ENCODE results near the gene CAPS.

The CAPS gene

GRCh38 chr19:5927441-5927821 lies 13.4 kb downstream of the CAPS start:
- H3K36me3 ChIP-seq (ENCODE audit: low read length), result 0 out of 2 replicates have a peak, but pooled peaks cover 5% of the 10 kb centered on the region
- H3K9me2 ChIP-seq (replicated peaks; ENCODE audit: insufficient read depth, low read length), result no peaks in the 10 kb centered on the region
- H3K4me2 ChIP-seq (ENCODE audit: low read depth, low read length, poor library complexity, severe bottlenecking), result no peak overlapping the region
- H3F3A ChIP-seq (ENCODE audit: insufficient read depth), result no peaks in the 10 kb centered on the region
- H2AFZ ChIP-seq (ENCODE audit: low read depth, low read length, severe bottlenecking), result no peak overlapping the region
- H4K20me1 ChIP-seq (ENCODE audit: low read depth, low read length), result no peaks in the 10 kb centered on the region
- no peak overlapping the region for H3K9ac ChIP-seq (ENCODE audit: low read length)
- no peaks in the 10 kb centered on the region for H3K27me3 ChIP-seq (ENCODE audit: low read length)
- H3K79me2 ChIP-seq (ENCODE audit: insufficient read depth, low read length), result no peaks in the 10 kb centered on the region
- H3K4me3 ChIP-seq (ENCODE audit: insufficient read depth, low read length, poor library complexity, severe bottlenecking), result no peak overlapping the region
- H3K9me3 ChIP-seq (ENCODE audit: insufficient read depth, low read length), result no peaks in the 10 kb centered on the region
- H3K27ac ChIP-seq (ENCODE audit: low read depth, low read length), result no peak overlapping the region
- TF ChIP-seq, protein P1, sequence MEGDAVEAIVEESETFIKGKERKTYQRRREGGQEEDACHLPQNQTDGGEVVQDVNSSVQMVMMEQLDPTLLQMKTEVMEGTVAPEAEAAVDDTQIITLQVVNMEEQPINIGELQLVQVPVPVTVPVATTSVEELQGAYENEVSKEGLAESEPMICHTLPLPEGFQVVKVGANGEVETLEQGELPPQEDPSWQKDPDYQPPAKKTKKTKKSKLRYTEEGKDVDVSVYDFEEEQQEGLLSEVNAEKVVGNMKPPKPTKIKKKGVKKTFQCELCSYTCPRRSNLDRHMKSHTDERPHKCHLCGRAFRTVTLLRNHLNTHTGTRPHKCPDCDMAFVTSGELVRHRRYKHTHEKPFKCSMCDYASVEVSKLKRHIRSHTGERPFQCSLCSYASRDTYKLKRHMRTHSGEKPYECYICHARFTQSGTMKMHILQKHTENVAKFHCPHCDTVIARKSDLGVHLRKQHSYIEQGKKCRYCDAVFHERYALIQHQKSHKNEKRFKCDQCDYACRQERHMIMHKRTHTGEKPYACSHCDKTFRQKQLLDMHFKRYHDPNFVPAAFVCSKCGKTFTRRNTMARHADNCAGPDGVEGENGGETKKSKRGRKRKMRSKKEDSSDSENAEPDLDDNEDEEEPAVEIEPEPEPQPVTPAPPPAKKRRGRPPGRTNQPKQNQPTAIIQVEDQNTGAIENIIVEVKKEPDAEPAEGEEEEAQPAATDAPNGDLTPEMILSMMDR (IDR thresholded peaks at IDR 0.05; ENCODE audit: insufficient read depth, low read length, poor library complexity, severe bottlenecking), result no peak

GRCh38 chr19:5929179-5929578 lies 15.1 kb downstream of the CAPS start:
- Histone ChIP-seq H3K36me3 (ENCODE audit: low read length) (0 out of 2 replicates have a peak, but pooled peaks cover 5% of the 10 kb centered on the region), H4K20me1 (ENCODE audit: low read depth, low read length) (no peaks in the 10 kb centered on the region), H2AFZ (ENCODE audit: low read depth, low read length, severe bottlenecking) (no peak overlapping the region), H3F3A (ENCODE audit: insufficient read depth) (no peaks in the 10 kb centered on the region), H3K9ac (ENCODE audit: low read length) (no peak overlapping the region), H3K9me2 (replicated peaks; ENCODE audit: insufficient read depth, low read length) (no peaks in the 10 kb centered on the region), H3K79me2 (ENCODE audit: insufficient read depth, low read length) (no peaks in the 10 kb centered on the region), H3K4me3 (ENCODE audit: insufficient read depth, low read length, poor library complexity, severe bottlenecking) (no peak overlapping the region), H3K27me3 (ENCODE audit: low read length) (no peaks in the 10 kb centered on the region), H3K27ac (ENCODE audit: low read depth, low read length) (no peak overlapping the region), H3K9me3 (ENCODE audit: insufficient read depth, low read length) (no peaks in the 10 kb centered on the region), H3K4me2 (ENCODE audit: low read depth, low read length, poor library complexity, severe bottlenecking) (no peak overlapping the region)
- TF ChIP-seq EZH2phosphoT487 (conservative IDR thresholded peaks at IDR 0.05; ENCODE audit: low read length), result no peak
- TF ChIP-seq, protein P1 (IDR thresholded peaks at IDR 0.05; ENCODE audit: insufficient read depth, low read length, poor library complexity, severe bottlenecking), result no peak

DNA sequence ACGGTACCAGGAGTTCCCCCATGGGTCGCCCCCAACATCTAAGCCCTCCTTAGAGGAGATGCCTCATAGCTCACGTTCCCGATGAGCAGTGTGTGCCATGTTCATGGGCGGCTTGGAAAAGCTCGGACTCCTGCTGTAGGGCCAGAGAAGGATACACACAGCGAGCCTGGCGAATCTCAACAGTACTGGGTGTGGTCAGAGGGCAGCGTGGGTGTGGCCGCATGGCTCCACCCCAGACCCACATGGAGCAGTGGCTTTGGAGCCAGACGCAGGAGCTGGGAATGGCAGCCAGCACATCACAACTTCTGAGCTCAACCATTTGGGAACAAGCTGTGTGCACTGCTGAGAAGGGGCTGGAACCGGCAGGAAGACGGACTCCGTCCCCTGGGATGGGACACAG lies 15.6 kb downstream of the CAPS start:
- Histone ChIP-seq H3K36me3 (ENCODE audit: low read length) (0 out of 2 replicates have a peak, but pooled peaks cover 5% of the 10 kb centered on the region), H3K27me3 (ENCODE audit: low read length) (no peaks in the 10 kb centered on the region), H3K4me2 (ENCODE audit: low read depth, low read length, poor library complexity, severe bottlenecking) (no peak overlapping the region), H3K9ac (ENCODE audit: low read length) (no peak overlapping the region), H4K20me1 (ENCODE audit: low read depth, low read length) (no peaks in the 10 kb centered on the region), H3K4me3 (ENCODE audit: insufficient read depth, low read length, poor library complexity, severe bottlenecking) (no peak overlapping the region), H3K79me2 (ENCODE audit: insufficient read depth, low read length) (no peaks in the 10 kb centered on the region), H3K9me2 (replicated peaks; ENCODE audit: insufficient read depth, low read length) (no peaks in the 10 kb centered on the region), H2AFZ (ENCODE audit: low read depth, low read length, severe bottlenecking) (no peak overlapping the region), H3K27ac (ENCODE audit: low read depth, low read length) (no peak overlapping the region), H3F3A (ENCODE audit: insufficient read depth) (no peaks in the 10 kb centered on the region), H3K9me3 (ENCODE audit: insufficient read depth, low read length) (no peaks in the 10 kb centered on the region)
- no peak for TF ChIP-seq EZH2phosphoT487 (conservative IDR thresholded peaks at IDR 0.05; ENCODE audit: low read length)
- TF ChIP-seq, protein P1 (IDR thresholded peaks at IDR 0.05; ENCODE audit: insufficient read depth, low read length, poor library complexity, severe bottlenecking), result no peak

Data from SU-DHL-6 (cell line).